Fibroblast of pulmonary artery (primary cell): Measurements from ENCODE around the gene RAD18.

ENCODE experiments used
- DNase-seq: peaks from one replicate; pipeline ENCODE4 v3.0.0-alpha.2; 2010; ENCODE audit warnings: low read depth
- H3K4me3 ChIP-seq: replicated peaks from 2 replicates; pipeline ENCODE4 v1.5.1; 2011; ENCODE audit warnings: low read depth, mild to moderate bottlenecking, control low read depth, low read length, moderate library complexity
- CTCF ChIP-seq: IDR thresholded peaks from 2 replicates; pipeline ENCODE4 v1.5.1; 2011; ENCODE audit warnings: mild to moderate bottlenecking, control low read depth, low read length, inconsistent platforms; ENCODE audit errors: missing control alignments

Gene RAD18

DNA sequence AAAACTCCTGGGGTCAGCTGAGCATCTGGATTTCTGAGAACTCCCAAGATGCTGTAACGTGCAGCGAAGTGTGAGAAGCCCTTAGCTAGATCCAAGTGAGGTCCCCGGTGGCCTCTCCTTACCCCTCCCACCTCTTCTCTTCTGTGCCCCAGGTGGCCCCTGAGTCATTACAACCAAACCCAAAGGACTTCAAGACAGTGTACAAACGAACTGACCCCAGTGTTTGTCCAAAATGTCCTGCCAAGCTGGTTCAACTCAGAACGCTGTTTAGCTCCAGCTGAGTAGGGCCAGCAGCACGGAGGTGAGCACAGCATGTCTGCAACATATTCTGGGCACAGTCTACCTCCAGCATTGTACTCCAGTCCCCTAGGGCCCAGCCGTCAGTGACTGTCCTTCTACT, 119.9 kb downstream of the RAD18 start:
- no peak overlapping the region for H3K4me3 ChIP-seq
- DNase-seq = no peak
- TF ChIP-seq CTCF = no peak

GRCh38 chr3:8842293-8842692, 121.0 kb downstream of the RAD18 start:
- no peak for DNase-seq
- no peak overlapping the region for H3K4me3 ChIP-seq
- no peak for TF ChIP-seq CTCF

DNA sequence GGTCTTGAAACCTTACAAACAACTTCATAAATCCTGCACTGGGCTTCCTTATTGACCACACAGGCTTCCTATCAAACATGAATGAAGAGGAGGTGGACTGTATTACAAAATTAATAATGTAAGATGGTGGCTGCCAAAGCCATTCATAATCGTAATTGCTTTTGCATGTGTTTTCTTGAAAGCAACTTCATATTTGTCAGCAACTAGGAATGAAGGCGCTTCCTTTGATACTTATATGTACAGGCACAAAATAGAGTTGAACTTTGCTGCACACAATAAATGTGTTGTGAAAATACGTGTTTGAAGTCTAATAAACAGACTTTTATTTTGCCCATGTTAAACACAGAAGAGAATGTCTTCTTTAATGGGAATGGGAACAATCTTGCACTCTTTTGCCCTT, 121.8 kb downstream of the RAD18 start:
- H3K4me3 ChIP-seq = no peak overlapping the region
- no peak for TF ChIP-seq CTCF
- no peak for DNase-seq

GRCh38 chr3:8840556-8840955, 122.7 kb downstream of the RAD18 start:
- H3K4me3 ChIP-seq = no peak overlapping the region
- TF ChIP-seq CTCF = no peak
- peak; percentile 70 for DNase-seq

- TF ChIP-seq CTCF = no peak
- no peak for DNase-seq
- no peak overlapping the region for H3K4me3 ChIP-seq
Observed at GRCh38 chr3:8839607-8840325, 123.5 kb downstream of the RAD18 start.

GRCh38 chr3:8838765-8839423, 124.4 kb downstream of the RAD18 start:
- no peak overlapping the region for H3K4me3 ChIP-seq
- DNase-seq = no peak
- no peak for TF ChIP-seq CTCF

DNA sequence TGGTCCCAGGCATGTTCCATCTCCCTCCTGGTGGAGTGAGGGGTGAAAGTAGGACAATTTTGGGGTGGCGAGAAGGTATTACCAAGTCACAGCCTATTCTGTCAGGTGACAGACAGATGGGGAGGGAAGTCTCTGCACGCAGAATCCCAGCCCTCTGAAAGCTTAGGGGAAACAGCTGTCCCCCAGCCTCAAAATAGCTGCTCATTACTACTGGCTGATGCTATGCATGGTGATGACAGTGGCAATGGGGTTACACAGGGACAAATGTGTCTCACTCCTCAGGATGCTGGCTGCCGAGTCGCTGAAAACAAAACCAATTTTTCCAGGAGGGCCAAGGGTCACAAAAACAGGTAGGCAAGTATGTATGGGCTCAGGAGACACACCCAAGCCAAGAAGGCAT, 125.0 kb downstream of the RAD18 start:
- TF ChIP-seq CTCF = no peak
- no peak overlapping the region for H3K4me3 ChIP-seq
- DNase-seq = no peak
